Activated CD4-positive, alpha-beta T cell treated with anti-CD3 and anti-CD28 coated beads, Interleukin-10, Interleukin-2, amounts not matched to agents 100 ng/mL and 50 ng/mL, durations not matched to agents 16 hours and 8 hours (primary cell): ENCODE data around the gene IMMP2L.
"Not testable (repeated sequence)": the region's sequence is repeated elsewhere in the genome, so short reads cannot be mapped to it uniquely, and the experiment has no call there.

Source experiments
- DNase-seq: peaks from one replicate; pipeline ENCODE4 v3.0.0-alpha.2; 2020

Gene IMMP2L

DNA sequence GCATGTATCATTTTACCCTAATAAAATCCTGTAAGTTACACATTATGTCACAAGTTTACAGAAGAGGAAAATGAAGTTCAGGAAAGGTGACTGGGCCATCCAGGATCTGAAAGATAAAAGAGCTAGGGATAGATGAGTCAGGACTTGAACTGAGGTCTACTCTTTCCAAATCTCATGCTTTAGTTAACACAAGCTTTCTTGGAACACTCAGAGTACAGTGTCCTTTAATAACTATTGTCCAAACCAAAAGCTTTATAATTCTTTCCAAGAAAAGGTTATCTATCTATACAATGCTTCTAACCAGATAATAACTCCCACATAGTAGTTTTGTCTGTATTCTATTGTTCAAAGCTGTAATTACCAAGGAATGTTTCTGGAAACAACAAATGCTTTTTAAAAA lies 306.7 kb downstream of the IMMP2L start:
- no peak for DNase-seq

DNA sequence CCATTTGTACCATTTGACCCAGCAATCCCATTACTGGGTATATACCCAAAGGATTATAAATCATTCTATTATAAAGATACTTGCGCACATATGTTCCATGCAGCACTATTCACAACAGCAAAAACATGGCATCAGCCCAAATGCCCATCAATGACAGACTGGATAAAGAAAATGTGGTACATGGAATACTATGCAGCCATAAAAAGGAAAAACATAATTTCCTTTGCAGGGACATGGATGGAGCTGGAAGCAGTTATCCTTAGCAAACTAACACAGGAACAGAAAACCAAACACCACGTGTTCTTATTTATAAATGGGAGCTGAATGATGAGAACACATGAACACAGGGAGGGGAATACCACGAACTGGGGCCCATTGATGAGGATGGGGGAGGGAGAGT lies 310.9 kb downstream of the IMMP2L start:
- not testable (repeated sequence) for DNase-seq

DNA sequence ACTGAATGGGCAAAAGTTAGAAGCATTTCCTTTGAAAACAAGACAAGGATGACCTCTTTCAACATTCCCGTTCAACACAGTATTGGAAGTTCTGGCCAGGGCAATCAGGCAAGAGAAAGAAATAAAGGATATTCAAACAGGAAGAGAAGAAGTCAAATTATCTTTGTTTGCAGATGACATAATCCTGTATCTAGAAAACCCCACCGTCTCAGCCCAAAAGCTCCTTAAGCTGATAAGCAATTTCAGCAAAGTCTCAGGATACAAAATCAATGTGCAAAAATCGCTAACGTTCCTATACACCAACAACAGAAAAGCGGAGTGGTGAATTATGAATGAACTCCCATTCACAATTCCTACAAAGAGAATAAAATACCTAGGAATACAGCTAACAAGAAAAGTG lies 312.5 kb downstream of the IMMP2L start:
- not testable (repeated sequence) for DNase-seq

DNA sequence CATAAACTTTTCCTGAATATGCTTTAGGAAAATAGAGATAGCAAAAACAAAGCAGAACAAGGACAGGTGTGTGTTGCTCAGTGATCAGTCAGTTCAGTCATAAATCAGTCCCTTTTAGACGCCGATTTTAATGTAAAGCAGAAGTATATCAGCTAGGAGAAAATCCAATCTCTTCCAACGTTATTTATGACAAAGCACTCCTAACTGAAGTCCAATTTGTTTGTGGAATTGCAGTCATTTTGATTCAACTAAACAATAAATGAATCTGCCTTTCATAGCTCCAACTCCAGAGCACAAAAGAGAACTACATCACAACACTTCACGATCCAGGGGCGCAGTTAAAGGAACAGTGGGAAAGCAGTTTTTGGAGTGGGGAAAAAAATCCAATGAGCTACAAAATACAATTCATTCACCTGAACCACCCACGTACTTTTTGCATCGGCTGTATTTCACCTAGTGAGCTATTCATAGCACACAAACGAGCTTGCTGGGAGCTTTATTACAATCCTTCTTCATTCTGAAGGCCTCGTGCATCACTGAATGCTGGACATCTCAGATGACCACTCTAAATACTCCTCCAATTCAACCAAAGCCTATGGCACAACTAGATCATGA lies 320.0 kb downstream of the IMMP2L start:
- DNase-seq = no peak

DNA sequence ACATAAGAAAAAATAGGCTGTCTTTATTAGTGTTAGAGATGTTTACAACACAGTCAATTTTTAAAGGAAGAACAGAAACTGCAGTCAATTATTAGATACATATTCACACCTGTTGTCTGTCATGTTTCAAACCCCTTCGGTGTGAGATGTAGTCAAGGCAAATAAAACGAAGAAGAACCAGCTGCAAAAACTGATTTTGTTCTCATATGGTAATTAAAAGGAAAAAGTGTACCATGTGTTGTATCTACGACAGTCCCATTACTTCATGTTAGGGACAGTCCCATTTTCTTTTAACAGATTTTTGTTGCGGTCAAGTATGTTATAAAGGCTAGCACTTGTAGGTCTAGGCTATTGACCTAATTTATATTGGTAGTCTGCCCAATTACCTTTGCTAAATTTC lies 321.9 kb downstream of the IMMP2L start:
- DNase-seq = no peak

DNA sequence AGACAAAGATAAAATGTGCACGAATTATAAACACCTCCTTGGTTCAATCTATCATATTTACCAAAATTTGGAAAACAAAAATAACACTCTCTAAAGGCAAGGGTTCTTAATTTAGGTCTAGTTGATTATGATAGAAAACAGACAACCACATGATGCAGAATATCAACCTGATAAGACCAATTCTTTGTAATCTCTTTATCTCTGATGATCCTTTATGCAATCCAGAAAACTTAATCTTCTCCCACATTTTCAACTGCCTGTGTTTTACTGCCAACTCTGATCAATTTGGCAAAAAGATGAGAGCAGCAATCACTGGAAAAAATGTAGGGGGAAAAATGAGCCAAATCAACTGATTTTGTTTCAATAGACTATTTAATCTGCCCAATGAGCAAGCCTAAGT lies 322.9 kb downstream of the IMMP2L start:
- DNase-seq = no peak

DNA sequence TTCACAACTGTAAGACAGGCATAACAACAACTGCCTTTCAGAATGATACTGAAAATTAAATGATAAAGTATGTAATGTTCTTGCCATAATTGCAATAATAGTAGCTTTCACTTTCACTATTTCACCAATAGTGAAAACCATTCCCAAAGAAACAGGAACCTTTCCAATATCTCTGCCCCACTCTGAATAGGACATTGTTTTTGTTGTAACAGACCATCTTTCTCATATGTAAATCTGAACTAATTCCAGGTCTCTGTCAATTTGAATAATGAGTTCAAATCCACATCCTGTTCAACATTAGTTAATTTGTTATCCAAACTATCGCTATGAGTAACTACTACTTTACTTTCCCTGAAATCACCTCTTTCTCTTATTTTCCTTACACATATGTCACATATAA lies 323.4 kb downstream of the IMMP2L start:
- DNase-seq = no peak

DNA sequence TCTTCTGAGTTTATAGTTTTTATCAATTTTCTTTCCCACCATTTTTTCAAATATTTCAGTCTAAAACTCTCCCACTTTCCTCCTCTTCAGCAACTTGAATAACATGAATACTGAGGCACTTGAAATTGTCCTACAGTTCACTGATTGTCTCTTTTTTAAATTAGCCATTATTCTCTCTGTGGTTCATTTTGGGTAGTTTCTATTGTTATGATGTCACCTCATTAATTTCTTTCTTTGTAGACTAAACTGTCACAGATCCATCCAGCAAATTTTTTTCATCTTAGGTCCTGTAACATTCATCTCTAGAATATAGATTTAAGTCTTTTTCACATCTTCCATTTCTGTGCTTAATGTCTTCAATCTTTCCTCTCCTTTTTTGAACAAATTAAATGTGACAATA lies 326.6 kb downstream of the IMMP2L start:
- DNase-seq = no peak

DNA sequence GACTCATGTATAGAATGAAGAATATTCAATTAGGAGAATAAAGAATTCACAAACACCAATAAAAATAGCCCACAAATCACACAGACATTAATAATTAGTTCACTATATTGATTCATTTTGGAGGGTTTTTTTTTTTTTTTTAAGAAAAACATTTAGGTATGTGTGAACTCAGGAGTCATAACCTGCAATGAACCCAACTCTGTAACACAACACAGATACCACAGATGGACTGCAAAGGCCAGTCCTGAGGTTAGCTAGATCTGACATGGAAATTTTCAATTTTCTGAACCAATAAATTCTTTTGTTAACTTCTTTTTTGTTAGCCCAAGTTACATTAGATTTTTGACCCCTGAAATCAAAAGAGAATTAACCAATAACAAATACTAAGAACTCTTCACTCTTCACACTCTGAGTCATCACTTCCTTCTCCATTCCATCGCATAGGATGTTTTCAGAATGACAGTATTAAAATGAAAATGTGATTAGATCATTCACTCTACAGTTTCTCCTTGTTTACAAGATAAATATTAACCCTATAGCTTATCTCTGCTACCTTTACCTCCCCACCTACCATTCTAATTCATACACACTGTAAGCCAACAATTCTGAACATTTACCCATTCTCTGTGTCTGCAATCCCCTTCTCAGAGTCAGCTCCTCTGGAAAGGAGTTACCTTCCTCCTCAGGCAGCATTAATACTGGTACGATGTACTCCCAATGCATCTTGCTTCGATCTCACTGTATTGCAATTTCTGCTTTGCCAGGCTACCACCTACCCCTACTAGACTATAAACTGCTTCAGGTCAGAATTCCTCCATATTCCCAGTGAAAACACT lies 329.8 kb downstream of the IMMP2L start:
- peak; percentile 53 for DNase-seq

DNA sequence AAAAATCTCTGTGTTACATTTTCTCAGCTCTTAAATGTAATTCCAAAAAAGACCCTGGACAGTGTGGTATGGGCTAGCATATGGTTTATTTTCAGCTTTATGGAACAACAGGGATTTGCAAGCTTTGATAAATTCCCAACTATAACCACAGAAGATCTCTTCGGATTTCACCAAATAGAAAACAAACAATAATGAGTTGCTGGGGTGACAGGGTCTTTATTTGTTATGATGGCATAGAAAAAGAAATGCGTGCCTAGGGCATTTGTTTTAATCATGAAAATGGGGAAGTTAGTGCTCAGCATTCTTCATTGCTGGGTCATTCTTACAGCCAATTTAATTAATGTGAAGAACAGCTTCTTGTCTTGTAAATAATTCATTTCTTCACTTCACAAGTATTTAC lies 332.4 kb downstream of the IMMP2L start:
- DNase-seq = no peak

DNA sequence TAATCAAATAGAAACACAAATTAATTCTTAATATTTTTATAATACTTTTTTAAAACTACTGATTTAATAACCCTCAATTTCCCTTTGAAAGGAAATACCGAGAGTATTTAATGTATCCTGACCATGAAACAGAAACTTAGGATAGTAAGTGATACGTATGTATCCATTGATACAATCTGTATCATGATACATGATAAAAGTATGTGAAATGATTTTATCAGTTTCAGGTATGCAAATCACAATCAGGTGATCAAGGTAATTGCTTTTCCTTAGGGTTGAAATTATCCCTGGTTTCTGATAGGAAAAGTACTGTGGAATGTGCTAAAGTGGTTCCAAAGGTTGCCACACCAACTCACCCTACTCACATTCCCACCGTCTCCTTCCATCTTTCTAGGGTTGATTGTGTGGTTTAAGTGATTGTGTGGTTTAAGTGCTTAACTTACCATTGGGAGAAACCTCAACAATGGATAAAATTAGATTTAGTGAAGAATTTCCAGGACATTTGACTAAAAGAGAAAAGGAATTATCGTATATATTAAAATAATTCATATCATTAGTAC lies 333.0 kb downstream of the IMMP2L start:
- DNase-seq = no peak

DNA sequence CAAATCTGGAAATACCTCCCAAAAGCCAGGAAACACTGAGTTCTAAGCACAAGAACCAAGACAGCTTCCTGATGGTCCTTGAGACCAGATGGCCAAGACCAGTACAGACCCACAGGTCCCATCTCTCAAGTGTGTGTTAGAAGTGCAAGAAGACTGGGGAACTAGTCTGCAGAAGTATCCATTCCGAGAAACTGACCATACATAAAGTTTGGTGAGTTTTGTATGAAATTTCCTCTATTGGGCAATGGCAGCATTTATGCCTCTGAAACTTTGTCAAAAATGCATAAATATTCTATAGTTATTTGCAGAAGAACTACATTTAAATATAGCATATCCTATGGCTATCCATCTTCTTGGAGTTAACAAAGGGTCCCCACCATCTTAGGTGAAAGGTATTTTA lies 333.9 kb downstream of the IMMP2L start:
- no peak for DNase-seq

DNA sequence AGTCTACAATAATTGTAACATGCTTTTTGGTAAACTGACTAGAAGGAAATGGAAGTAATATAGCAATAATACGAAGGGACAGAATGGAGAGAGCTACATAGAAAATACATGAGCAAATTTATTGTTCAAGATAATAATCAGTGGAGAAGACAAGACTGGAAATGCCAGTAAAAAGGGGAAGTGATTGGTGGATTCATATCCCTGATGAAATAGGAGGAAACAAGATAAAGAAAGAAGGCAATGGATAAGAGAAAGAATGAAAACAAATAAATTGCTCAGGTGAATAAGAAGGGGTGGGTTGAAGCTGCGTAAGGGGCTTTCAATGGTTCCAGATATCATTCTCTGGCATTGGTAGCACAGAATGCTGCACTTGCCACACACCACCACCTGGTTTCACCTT lies 335.5 kb downstream of the IMMP2L start:
- DNase-seq = no peak

DNA sequence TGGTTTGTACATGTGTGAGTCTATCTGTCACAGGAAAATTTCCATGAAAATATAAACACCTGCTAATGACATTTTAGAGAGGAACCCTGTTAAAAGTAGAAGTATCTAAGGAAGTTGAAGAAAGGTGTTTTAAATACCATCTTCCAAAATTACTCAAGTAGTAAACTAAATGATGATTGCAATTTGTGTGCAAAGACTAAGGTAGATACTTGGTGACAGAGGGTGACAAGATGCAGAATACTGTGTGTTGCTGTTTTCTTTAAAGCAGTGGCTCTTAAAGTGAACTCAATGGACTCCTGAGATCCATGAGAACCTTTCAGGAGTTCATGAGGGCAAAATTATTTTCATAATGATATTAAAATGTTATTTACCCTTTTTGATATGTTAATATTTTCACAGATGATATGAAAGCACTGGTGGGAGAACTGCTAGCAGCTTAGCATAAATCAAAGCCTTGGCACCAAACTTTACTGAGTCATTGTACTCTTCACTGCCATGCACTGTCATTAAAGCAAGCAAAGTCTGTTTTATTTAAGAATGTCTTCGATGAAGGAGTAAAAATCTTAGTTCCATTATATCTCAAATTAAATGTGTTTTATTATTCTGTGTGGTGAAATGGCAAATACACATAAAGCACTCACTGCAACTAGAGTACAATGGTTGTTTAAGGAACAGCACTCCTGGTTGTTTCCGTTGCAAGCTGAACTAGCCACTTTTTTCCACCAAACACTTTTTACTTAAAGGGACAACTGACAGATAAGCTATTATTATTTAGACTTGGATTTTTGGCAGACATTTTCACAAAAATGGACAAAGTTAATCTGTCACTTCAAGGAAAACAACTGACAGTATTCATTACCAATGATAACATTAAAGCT lies 337.7 kb downstream of the IMMP2L start:
- no peak for DNase-seq

DNA sequence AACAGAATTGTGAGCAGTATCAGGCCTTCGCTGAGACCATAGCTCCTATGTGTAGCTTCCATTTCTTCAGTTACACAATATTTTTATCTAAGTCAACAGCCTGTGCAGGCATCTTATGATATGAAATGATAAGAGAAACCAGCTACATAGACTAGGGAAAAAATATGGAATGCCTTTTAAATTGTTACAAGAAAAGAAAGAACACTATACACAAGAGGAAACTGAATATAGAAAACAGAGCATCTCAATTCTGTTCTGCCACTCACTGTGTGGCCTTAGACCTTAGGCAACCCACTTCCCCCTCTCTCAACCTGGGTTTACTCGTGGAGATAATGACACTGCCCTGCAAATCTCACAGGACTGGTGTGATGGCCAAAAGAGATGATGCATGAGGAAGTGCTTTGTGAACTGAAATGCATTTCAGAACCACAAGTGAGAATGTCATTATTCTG lies 338.5 kb downstream of the IMMP2L start:
- DNase-seq = no peak

DNA sequence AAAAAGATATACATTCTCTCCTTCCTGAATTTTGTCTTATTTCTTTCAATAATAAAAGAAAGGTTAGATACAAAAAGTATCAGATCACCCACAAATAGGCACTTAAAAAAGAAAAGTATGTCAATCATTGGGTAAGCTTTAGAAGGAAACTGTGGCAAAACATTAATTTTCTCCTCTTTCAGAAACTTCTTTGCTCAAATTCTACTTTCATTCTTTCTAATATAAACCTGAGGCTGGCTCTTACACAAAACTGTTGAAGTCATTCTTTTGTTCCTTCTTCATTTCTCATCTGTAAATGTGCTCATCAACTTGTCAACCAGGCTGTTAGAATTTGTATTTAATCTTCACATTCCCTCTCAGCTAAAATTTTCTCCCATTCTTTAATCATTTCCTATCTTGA lies 346.7 kb downstream of the IMMP2L start:
- DNase-seq = peak; percentile 15

DNA sequence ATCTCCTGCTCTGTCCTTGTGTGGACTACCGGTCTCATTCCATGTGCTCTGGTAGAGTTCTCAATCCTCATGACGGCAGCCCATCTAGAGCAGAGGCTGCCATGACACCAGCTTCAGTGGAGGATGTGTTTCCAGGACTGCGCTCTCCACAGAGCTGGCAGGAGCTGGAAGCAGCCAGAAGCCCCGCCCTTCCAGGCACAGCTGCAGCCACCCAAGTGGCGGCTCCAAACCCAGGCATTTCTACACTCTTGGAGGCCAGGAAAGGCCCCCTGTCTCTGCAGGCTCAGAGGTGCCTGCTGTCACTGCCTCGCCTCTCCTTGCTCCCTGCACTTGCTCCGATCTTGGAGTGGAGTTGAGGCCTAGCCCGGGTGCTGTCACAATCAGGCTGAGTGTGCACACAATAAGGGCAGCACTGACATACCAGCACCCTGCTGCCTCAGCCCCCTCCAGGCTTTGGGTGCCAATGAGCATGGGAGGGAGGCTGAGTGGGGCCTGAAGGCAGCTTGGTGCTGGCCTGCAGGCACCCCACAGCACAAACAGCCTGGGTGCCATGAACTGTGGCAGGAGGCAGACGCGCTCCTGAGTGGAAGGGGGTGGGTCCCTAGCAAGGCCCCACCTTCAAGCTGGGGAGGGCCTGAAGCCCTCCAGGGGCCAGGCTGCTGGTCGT lies 349.3 kb downstream of the IMMP2L start:
- DNase-seq = no peak

DNA sequence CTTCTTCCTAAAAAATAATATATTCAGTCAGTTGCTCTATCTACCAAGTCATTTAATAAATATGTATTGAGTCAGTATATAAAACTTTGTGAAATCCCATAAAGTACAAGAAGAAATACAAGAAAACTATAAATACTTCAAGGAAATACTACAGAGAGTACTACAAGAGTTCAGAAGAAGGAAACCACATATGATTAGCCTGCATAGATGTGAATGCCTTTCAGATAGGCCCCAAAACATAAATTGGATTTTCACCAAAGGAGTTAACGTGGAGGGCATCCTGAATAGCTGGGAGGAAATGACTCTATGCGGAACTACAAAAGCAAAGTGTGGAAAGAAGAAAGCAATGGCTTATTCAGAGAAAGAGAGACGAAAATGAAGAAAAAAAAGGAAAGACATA lies 351.3 kb downstream of the IMMP2L start:
- DNase-seq = no peak

DNA sequence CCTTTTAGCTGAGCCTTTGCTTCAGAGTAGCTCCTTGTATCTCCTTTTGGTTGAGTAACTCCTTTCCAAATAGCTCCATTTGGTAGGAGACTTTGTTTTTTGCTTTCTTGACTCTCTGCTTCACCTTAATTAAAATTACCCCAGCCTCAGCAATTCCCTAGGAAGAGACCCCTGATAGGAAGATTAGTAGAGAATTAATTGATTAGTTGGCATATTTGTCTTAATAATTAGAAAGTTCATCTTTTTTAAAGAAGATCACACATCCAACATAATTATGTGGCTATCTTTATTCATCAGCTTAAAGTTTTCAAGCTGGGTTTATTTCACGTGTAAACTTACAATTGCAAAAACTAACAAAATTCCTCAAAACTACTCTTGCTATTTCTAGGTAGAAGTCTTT lies 352.2 kb downstream of the IMMP2L start:
- no peak for DNase-seq

DNA sequence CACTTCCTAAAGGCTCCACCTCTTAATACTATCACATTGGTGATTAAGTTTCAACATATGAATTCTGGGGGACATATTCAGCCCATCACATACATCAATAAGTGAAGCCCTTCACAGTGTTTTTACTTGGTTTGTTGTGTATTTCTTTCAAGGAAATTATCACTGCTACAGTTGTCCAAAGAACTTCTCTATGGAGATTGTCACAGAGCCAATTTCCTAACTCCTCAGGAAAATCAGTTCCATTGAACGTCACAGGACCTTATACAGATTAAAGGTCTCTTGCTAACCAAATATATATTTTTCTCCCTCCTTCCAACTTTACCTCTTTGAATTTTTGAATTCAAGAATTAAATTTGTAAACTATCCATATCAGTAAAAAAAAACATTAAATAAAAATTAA lies 357.0 kb downstream of the IMMP2L start:
- no peak for DNase-seq

DNA sequence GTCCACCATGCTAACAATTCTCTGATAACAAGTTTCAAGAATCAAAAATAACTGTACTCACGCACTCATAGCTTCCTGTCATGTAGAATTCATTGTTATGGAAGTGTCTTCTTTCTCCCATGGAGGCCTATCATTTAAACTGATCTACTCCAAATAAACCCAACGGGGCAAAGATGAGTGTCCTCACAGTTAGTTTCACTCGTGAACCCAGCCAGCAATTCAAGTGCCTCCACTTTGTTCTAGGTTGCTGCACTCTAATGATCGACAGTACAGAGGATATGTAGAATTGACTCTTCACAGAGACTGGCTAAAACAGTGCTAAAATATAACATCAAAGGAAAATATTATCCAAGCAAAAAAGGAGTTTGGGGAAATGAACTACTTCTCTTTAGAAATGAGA lies 360.0 kb downstream of the IMMP2L start:
- DNase-seq = no peak

DNA sequence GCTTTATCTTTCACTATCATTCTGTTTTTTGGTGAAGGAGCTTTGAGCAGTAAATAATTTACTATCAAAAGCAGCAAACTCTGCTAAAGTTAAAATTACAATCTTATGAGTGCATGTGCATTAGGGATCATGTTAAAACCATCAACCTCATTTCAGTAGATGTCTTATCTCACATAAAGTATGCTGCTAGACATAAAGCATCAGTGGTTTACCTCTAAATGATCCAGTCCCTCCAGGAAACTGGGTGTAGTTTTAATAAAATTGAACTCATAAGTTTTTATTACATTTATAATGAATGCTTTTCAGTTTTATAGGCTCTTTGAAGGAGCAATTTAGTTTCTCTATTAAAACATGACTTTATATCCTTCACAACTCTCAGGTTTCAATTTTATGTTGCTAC lies 362.6 kb downstream of the IMMP2L start:
- DNase-seq = no peak

DNA sequence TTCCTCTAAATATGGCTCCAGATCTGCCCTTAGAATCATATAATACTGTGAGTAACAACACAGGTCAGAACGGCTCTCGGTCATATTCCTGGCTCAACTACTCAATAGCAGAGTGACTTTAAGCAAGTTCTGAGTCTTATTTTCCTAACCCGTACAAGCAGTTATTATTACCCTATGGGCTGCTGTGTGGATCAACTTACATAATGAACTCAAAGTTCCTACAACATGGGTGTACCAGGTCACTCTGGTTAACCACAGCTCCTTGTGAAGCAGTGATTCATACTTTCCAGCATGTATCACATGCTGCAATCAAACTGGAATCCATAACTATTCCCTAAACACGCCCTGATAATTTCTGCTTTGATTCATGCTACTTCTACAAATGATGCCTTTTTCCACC lies 364.0 kb downstream of the IMMP2L start:
- peak; percentile 33 for DNase-seq
